Pancreas (tissue), 8 donors: Measurements from ENCODE around the gene FRMPD2. TPM values are rescaled to one million over a fixed set of nuclear protein-coding genes. Genes with fewer than 3 reads are reported as not detected.

Experiments
- polyA plus RNA-seq, 2 donors: library from polyadenylated mRNA; stranded (reverse); fragments of 200-250 nt; gene quantifications; one replicate each; pipeline ENCODE4 v1.2.3, GENCODE V29; 2013
- total RNA-seq, 6 donors: library from RNA; stranded (reverse); fragmentation: NEBNext Ultra II Directional in 4 of 6; extraction: Animal tissue kit (Norgen Biotek cat#: 25700) in 4 of 6; gene quantifications; one replicate each; pipeline versions ENCODE4 v1.2.1 to v1.2.4, GENCODE V29; 2021 to 2023
- donor health status: healthy with polysubstance abuse.
- donor health status: DM: no; HTN: no; CAD: no; lungs with moderate emphysema.
- donor health status: DM: no; HTN: no; CAD: no.
- donor health status: Bipolar disorder and iron deficiency.
- donor health status: DM: yes; HTN: yes; CAD: no.
- donor health status: DM: no; HTN: no; CAD: no.
- donor health status: DM: no; HTN: no; CAD: no.
- donor health status: DM: yes; HTN: yes; CAD: no.

FRMPD2 gene
- total and polyA plus RNA-seq, 8 donors, result 0.08 to 0.47 (median 0.24) TPM

Other genes with a start within 250 kb of the FRMPD2 start
- 10 to 100 TPM; 14.4 to 25.5 (median 17.9) TPM for gene MAPK8, start 32.0 kb upstream of the FRMPD2 start, total RNA-seq
- gene MAPK8, start 32.0 kb upstream of the FRMPD2 start, polyA plus RNA-seq, result 10 to 100 TPM in 1 of 2 donors, 1 to 10 TPM in 1; 4.0 to 12.8 TPM